ENCODE data around the gene SNX24. TPM values are rescaled to one million over a fixed set of nuclear protein-coding genes. Genes with fewer than 3 reads are reported as not detected.

The SNX24 gene
- total and polyA plus RNA-seq, 3 donors from 2014 or later: 13.1 to 25.8 (median 23.1) TPM

- no peak for TF ChIP-seq CTCF (IDR thresholded peaks at IDR 0.05)
- no peak for TF ChIP-seq POLR2A (IDR thresholded peaks at IDR 0.05)
- Histone ChIP-seq H3K4me3 (no peak overlapping the region), H3K4me1 (no peaks in the 10 kb centered on the region), H3K36me3 (ENCODE audit: low read depth, missing control alignments) (no peaks in the 10 kb centered on the region), H3K9me3 (no peaks in the 10 kb centered on the region), H3K27ac (no peak overlapping the region), H3K27me3 (no peaks in the 10 kb centered on the region)
- intact Hi-C loops (cut with DNase I; ENCODE audit: low total_unique reads): no loop called here
- 94 to 98% methylated on average over 6 of the region's 6 CpGs for WGBS, 2 donors
- no peak for DNase-seq
Observed at GRCh38 chr5:123007754-123008153, 162.3 kb downstream of the SNX24 start.

- Histone ChIP-seq H3K27ac (no peak overlapping the region), H3K36me3 (ENCODE audit: low read depth, missing control alignments) (no peaks in the 10 kb centered on the region), H3K4me1 (no peaks in the 10 kb centered on the region), H3K9me3 (no peaks in the 10 kb centered on the region), H3K4me3 (no peak overlapping the region), H3K27me3 (no peaks in the 10 kb centered on the region)
- TF ChIP-seq POLR2A (IDR thresholded peaks at IDR 0.05) (no peak), CTCF (IDR thresholded peaks at IDR 0.05) (no peak)
- intact Hi-C loops (cut with DNase I; ENCODE audit: low total_unique reads): no loop called here
- DNase-seq: no peak
- WGBS, 2 donors: 83 to 89% methylated on average over 1 of the region's 1 CpG
Observed at GRCh38 chr5:123012321-123012720, 166.9 kb downstream of the SNX24 start.

- WGBS, 2 donors: 81 to 86% methylated on average over 1 of the region's 1 CpG
- Histone ChIP-seq H3K4me1 (no peaks in the 10 kb centered on the region), H3K4me3 (no peak overlapping the region), H3K27me3 (no peaks in the 10 kb centered on the region), H3K27ac (no peak overlapping the region), H3K9me3 (no peaks in the 10 kb centered on the region), H3K36me3 (ENCODE audit: low read depth, missing control alignments) (no peaks in the 10 kb centered on the region)
- intact Hi-C loops (cut with DNase I; ENCODE audit: low total_unique reads): no loop called here
- DNase-seq: no peak
- TF ChIP-seq POLR2A (IDR thresholded peaks at IDR 0.05): no peak
- no peak for TF ChIP-seq CTCF (IDR thresholded peaks at IDR 0.05)
Observed at GRCh38 chr5:123014689-123015088, 169.3 kb downstream of the SNX24 start.

GRCh38 chr5:123028222-123028621, 182.8 kb downstream of the SNX24 start:
- 80 to 85% methylated on average over 9 of the region's 9 CpGs for WGBS, 2 donors
- Histone ChIP-seq H3K27me3 (no peaks in the 10 kb centered on the region), H3K36me3 (ENCODE audit: low read depth, missing control alignments) (no peaks in the 10 kb centered on the region), H3K9me3 (no peaks in the 10 kb centered on the region), H3K4me1 (no peaks in the 10 kb centered on the region), H3K27ac (no peak overlapping the region), H3K4me3 (no peak overlapping the region)
- no peak for DNase-seq
- intact Hi-C loops (cut with DNase I; ENCODE audit: low total_unique reads): no loop called here
- TF ChIP-seq CTCF (IDR thresholded peaks at IDR 0.05) (no peak), POLR2A (IDR thresholded peaks at IDR 0.05) (no peak)

- WGBS, 2 donors: 79 to 87% methylated on average over 6 of the region's 6 CpGs
- H3K4me1 ChIP-seq: peaks cover 5% of the 10 kb centered on the region
- no peak for TF ChIP-seq CTCF (IDR thresholded peaks at IDR 0.05)
- TF ChIP-seq POLR2A (IDR thresholded peaks at IDR 0.05): no peak
- H3K27ac ChIP-seq: no peak overlapping the region
- intact Hi-C loops (cut with DNase I; ENCODE audit: low total_unique reads): no loop called here
- no peak for DNase-seq
- no peaks in the 10 kb centered on the region for H3K9me3 ChIP-seq
- H3K36me3 ChIP-seq (ENCODE audit: low read depth, missing control alignments): no peaks in the 10 kb centered on the region
- no peaks in the 10 kb centered on the region for H3K27me3 ChIP-seq
- no peak overlapping the region for H3K4me3 ChIP-seq
Observed at GRCh38 chr5:123033157-123033671, 187.8 kb downstream of the SNX24 start.
